HepG2 (cell line): Measurements from ENCODE around the gene C11orf91. TPM values are rescaled to one million over a fixed set of nuclear protein-coding genes. Genes with fewer than 3 reads are reported as not detected.
A peak's percentile ranks its signal among the peaks of the same experiment; 100 is the strongest.

ENCODE experiments used
- ATAC-seq: fragments of 200-7000 bp; cut with Tn5 transposase; 3 replicates; pipeline ENCODE4 v1.9.1; 2020; ENCODE audit warnings: mild to moderate bottlenecking, moderate library complexity
- BruUV-seq: library from RNA; stranded (reverse); fragments of 400-500 nt; replicated peaks from 2 replicates; lab custom pipeline; 2021; lab: Mats Ljungman, UMichigan
- CTCF ChIA-PET: fragments of 300-600 bp; formaldehyde crosslinking; extraction: SDS; loops from one replicate; lab custom pipeline; 2021; ENCODE audit warnings: low total read pairs, inconsistent platforms, low intra/inter-chr PET ratio; lab: Yijun Ruan, JAX
- POLR2A ChIA-PET: fragments of 350-600 bp; sonication (Branson Sonifier 250); formaldehyde crosslinking; loops from one replicate; lab custom pipeline; 2020; ENCODE audit warnings: antibody characterized with exemption, inconsistent platforms; lab: Yijun Ruan, JAX
- DNase-seq: peaks from one replicate; pipeline ENCODE4 v3.0.0-alpha.2; 2015; ENCODE audit warnings: low spot score
- FAIRE-seq: peaks from 3 replicates; lab custom pipeline; 2011; peaks lifted over from hg19 to GRCh38; lab: Jason Lieb, UNC
- H2AFZ ChIP-seq: one replicate; pipeline ENCODE4 v1.6.1; 2011; ENCODE audit warnings: low read length, inconsistent platforms
- H3K27ac ChIP-seq: fragments of 300-600 bp; 3 replicates; pipeline ENCODE4 v1.8.0; 2011; ENCODE audit warnings: mixed run types, mild to moderate bottlenecking, mixed read lengths, low read length, inconsistent platforms; ENCODE audit not compliant: insufficient read depth; ENCODE audit errors: extremely low read length
- H3K27me3 ChIP-seq, 2 experiments: fragments of 200-600 bp in 1 of 2; 2 replicates in 1 of 2; 3 replicates in 1 of 2; pipeline versions ENCODE4 v1.6.0 to v1.8.0; 2011; ENCODE audit warnings: low read length in 2 of 2, mild to moderate bottlenecking in 2 of 2, moderate library complexity in 2 of 2, inconsistent platforms in 1 of 2; ENCODE audit not compliant: insufficient read depth in 2 of 2, control insufficient read depth in 1 of 2
- H3K36me3 ChIP-seq, 2 experiments: fragments of 200-600 bp in 1 of 2; replicated peaks in 1 of 2; 2 replicates in 1 of 2; 3 replicates in 1 of 2; pipeline versions ENCODE4 v1.5.1 to v1.8.0; 2011; ENCODE audit warnings: low read length in 2 of 2, inconsistent platforms in 1 of 2; ENCODE audit not compliant: insufficient read depth in 2 of 2, control insufficient read depth in 1 of 2
- H3K4me1 ChIP-seq: 2 replicates; pipeline ENCODE4 v1.5.1; 2012; ENCODE audit warnings: low read length, inconsistent platforms; ENCODE audit not compliant: insufficient read depth
- H3K4me2 ChIP-seq: 2 replicates; pipeline ENCODE4 v1.6.0; 2011; ENCODE audit warnings: low read depth, low read length, inconsistent platforms
- H3K4me3 ChIP-seq, 3 experiments: fragments of 200-600 bp in 1 of 3; sonication (generic), shearing (Covaris generic) in 1 of 3; replicated peaks in 1 of 3; 2 replicates each; pipeline ENCODE4 v1.5.1; 2011 to 2016; ENCODE audit warnings: low read length in 3 of 3, inconsistent platforms in 2 of 3, low read depth in 2 of 3, mild to moderate bottlenecking in 2 of 3, control low read depth in 1 of 3, mixed read lengths in 1 of 3; ENCODE audit not compliant: insufficient read depth in 1 of 3
- H3K79me2 ChIP-seq: one replicate; pipeline ENCODE4 v1.6.1; 2011; ENCODE audit warnings: low read length, inconsistent platforms; ENCODE audit not compliant: insufficient read depth
- H3K9ac ChIP-seq: 2 replicates; pipeline ENCODE4 v1.6.0; 2011; ENCODE audit warnings: mild to moderate bottlenecking, low read depth, low read length, inconsistent platforms; ENCODE audit not compliant: insufficient read depth
- H3K9me3 ChIP-seq: 2 replicates; pipeline ENCODE4 v1.5.1; 2012; ENCODE audit warnings: mild to moderate bottlenecking, low read length
- H4K20me1 ChIP-seq: 2 replicates; pipeline ENCODE4 v1.6.0; 2011; ENCODE audit warnings: inconsistent platforms, mild to moderate bottlenecking, low read length, moderate library complexity; ENCODE audit not compliant: insufficient read depth
- CEBPB ChIP-seq: IDR thresholded peaks from 2 replicates; pipeline ENCODE4 v1.6.1; 2011; ENCODE audit warnings: low read depth, low read length, improper control_type of control experiment, borderline replicate concordance
- CEBPG ChIP-seq: IDR thresholded peaks from 2 replicates; pipeline ENCODE4 v1.6.1; 2016
- DMAP1 ChIP-seq: IDR thresholded peaks from 2 replicates; pipeline ENCODE4 v1.6.1; 2016
- NCOA2 ChIP-seq: sonication (generic); formaldehyde crosslinking; IDR thresholded peaks from 2 replicates; pipeline ENCODE4 v1.8.0; 2022; ENCODE audit warnings: inconsistent platforms
- ZNF782 ChIP-seq: sonication (generic); formaldehyde crosslinking; IDR thresholded peaks from 2 replicates; pipeline ENCODE4 v1.4.0; 2020; ENCODE audit warnings: missing genetic modification reagents, mild to moderate bottlenecking, borderline replicate concordance
- WGBS: methylation state at CpG from one replicate; pipeline ENCODE4 v1.1.6; 2017; ENCODE audit warnings: low lambda C conversion rate; 5-methylcytosine and 5-hydroxymethylcytosine counted together
- in situ Hi-C: cut with HindIII; loops from 2 replicates; pipeline ENCODE4 v1.10.0; 2017; ENCODE audit warnings: low pct_unique_long_range_greater_than_20kb; ENCODE audit not compliant: extremely low pct_ligation_motif_present
- intact Hi-C: fragments of 100-400 bp; cut with micrococcal nuclease; formaldehyde crosslinking; loops from one replicate; pipeline ENCODE4 v1.10.0; 2022; ENCODE audit not compliant: unreplicated experiment
- polyA plus RNA-seq, 8 experiments: library from polyadenylated mRNA; depleted of rRNA in 3 of 8; stranded (reverse) in 7 of 8; unstranded in 1 of 8; fragments of >200 nt; fragmentation: Illumina TruSeq in 4 of 8; extraction: Trizol in 4 of 8; gene quantifications; 2 replicates each; pipeline versions ENCODE4 v1.2.1 to v1.2.3, GENCODE V29; 2011 to 2016; ENCODE audit warnings: low read depth in 4 of 8, missing spikeins in 1 of 8, mixed read lengths in 1 of 8; ENCODE audit not compliant: insufficient read depth in 1 of 8
- total RNA-seq, 5 experiments: library from RNA; depleted of rRNA; stranded (reverse); fragments of >200 nt; fragmentation: Illumina TruSeq; extraction: Trizol; gene quantifications; 2 replicates each; pipeline ENCODE4 v1.2.3, GENCODE V29; 2016; ENCODE audit warnings: low read depth in 1 of 5
- TF ChIP-seq, protein P1 (sequence below): IDR thresholded peaks from 2 replicates; pipeline ENCODE4 v1.6.1; 2016; ENCODE audit warnings: missing compliant biosample characterization, missing genetic modification reagents, borderline replicate concordance
- TF ChIP-seq, protein P2 (sequence below): sonication (generic); formaldehyde crosslinking; IDR thresholded peaks from 2 replicates; pipeline ENCODE4 v1.5.1; 2020; ENCODE audit warnings: missing genetic modification reagents, mild to moderate bottlenecking, borderline replicate concordance
- TF ChIP-seq, protein P3 (sequence below): sonication (generic); formaldehyde crosslinking; IDR thresholded peaks from 2 replicates; pipeline ENCODE4 v1.4.0; 2020; ENCODE audit warnings: missing genetic modification reagents
- TF ChIP-seq, protein P4 (sequence below): sonication (generic); formaldehyde crosslinking; IDR thresholded peaks from 2 replicates; pipeline ENCODE4 v1.8.0; 2022; ENCODE audit warnings: mild to moderate bottlenecking, missing genetic modification reagents
- TF ChIP-seq, protein P5 (sequence below): sonication (generic); formaldehyde crosslinking; IDR thresholded peaks from 2 replicates; pipeline ENCODE4 v1.4.0; 2020; ENCODE audit warnings: missing genetic modification reagents

C11orf91 gene
- total and polyA plus RNA-seq, 2 of the 13 experiments (the other 11 are each of a cell fraction or from before 2014, with no cell fraction given), result 0.35 TPM; not detected in 1

DNA sequence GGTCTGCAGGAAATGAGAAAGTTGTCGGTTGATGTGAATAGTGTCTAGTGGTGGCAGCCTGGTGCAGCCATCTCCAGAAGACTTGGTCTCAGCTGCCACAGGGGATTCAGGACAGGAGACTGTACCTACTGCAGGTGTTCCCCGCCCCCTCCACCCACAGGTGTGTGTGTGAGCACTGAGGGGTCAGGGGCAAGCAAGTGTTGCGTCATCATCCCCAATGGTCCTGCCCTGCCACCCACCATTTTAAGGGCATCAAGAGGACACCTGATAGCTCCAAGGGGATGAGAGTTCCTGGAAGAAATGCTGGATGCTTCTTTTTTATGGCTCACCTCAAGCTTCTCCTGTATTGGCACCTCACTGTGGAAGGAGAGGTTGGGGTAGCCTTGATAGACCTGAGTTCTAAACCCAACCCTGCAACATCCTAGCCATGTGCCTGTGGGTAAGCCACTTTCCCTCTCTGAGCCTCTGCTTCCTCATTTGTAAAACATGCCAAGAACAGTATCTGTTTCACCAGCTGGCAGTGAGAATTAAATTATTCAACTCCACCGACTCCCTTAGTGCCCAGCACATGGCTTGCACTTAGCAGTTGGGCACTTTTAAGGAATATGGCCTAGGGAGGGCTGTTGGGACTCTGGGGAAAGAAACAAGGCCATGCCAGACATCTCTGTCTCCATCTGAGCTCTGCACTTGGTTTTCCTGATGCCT lies 6.1 kb downstream of the C11orf91 start:
- Histone ChIP-seq H3K4me1 (peaks cover 88% of the 10 kb centered on the region), H3K9me3 (no peaks in the 10 kb centered on the region), H4K20me1 (no peaks in the 10 kb centered on the region), H2AFZ (no peak overlapping the region), H3K4me3 (no peak overlapping the region), H3K27ac (peak overlapping the region; percentile 61), H3K36me3 (no peaks in the 10 kb centered on the region), H3K9ac (no peak overlapping the region), H3K79me2 (no peaks in the 10 kb centered on the region), H3K27me3 (no peaks in the 10 kb centered on the region), H3K4me2 (no peak overlapping the region)
- ChIA-PET CTCF (no interaction called here), POLR2A (interaction anchor here (1.0 kb wide), 2 partner anchors 21 to 42 kb away, joined by 3 read pairs; partner anchors contain the start of gene CD59)
- TF ChIP-seq, protein P1, sequence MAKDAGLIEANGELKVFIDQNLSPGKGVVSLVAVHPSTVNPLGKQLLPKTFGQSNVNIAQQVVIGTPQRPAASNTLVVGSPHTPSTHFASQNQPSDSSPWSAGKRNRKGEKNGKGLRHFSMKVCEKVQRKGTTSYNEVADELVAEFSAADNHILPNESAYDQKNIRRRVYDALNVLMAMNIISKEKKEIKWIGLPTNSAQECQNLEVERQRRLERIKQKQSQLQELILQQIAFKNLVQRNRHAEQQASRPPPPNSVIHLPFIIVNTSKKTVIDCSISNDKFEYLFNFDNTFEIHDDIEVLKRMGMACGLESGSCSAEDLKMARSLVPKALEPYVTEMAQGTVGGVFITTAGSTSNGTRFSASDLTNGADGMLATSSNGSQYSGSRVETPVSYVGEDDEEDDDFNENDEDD, result no peak
- TF ChIP-seq, protein P2, sequence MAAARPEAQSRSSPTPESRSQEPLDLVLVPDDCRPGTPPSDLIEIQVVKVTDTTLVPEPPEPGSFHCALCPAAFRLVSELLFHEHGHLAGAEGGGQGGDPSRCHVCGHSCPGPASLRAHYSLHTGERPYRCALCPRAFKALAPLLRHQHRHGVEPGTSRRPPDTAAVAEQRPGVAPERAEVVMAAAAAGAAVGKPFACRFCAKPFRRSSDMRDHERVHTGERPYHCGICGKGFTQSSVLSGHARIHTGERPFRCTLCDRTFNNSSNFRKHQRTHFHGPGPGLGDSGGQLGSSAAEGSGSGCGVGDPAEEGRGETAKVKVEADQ, result 0 out of 2 replicates have a peak, but pooled peaks have one; percentile 52
- TF ChIP-seq CEBPG (0 out of 2 replicates have a peak, but pooled peaks have one; percentile 25), ZNF782 (CRISPR knock-in tag) (no peak), DMAP1 (CRISPR knock-in tag) (0 out of 2 replicates have a peak, but pooled peaks have one; percentile 16), NCOA2 (CRISPR knock-in tag) (no peak), CEBPB (peak; percentile 82)
- TF ChIP-seq, protein P3, sequence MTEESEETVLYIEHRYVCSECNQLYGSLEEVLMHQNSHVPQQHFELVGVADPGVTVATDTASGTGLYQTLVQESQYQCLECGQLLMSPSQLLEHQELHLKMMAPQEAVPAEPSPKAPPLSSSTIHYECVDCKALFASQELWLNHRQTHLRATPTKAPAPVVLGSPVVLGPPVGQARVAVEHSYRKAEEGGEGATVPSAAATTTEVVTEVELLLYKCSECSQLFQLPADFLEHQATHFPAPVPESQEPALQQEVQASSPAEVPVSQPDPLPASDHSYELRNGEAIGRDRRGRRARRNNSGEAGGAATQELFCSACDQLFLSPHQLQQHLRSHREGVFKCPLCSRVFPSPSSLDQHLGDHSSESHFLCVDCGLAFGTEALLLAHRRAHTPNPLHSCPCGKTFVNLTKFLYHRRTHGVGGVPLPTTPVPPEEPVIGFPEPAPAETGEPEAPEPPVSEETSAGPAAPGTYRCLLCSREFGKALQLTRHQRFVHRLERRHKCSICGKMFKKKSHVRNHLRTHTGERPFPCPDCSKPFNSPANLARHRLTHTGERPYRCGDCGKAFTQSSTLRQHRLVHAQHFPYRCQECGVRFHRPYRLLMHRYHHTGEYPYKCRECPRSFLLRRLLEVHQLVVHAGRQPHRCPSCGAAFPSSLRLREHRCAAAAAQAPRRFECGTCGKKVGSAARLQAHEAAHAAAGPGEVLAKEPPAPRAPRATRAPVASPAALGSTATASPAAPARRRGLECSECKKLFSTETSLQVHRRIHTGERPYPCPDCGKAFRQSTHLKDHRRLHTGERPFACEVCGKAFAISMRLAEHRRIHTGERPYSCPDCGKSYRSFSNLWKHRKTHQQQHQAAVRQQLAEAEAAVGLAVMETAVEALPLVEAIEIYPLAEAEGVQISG (CRISPR knock-in tag), result 0 out of 2 replicates have a peak, but pooled peaks have one; percentile 20
- TF ChIP-seq, protein P4, sequence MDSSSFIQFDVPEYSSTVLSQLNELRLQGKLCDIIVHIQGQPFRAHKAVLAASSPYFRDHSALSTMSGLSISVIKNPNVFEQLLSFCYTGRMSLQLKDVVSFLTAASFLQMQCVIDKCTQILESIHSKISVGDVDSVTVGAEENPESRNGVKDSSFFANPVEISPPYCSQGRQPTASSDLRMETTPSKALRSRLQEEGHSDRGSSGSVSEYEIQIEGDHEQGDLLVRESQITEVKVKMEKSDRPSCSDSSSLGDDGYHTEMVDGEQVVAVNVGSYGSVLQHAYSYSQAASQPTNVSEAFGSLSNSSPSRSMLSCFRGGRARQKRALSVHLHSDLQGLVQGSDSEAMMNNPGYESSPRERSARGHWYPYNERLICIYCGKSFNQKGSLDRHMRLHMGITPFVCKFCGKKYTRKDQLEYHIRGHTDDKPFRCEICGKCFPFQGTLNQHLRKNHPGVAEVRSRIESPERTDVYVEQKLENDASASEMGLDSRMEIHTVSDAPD (CRISPR knock-in tag), result no peak
- TF ChIP-seq, protein P5, sequence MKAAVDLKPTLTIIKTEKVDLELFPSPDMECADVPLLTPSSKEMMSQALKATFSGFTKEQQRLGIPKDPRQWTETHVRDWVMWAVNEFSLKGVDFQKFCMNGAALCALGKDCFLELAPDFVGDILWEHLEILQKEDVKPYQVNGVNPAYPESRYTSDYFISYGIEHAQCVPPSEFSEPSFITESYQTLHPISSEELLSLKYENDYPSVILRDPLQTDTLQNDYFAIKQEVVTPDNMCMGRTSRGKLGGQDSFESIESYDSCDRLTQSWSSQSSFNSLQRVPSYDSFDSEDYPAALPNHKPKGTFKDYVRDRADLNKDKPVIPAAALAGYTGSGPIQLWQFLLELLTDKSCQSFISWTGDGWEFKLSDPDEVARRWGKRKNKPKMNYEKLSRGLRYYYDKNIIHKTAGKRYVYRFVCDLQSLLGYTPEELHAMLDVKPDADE (CRISPR knock-in tag), result no peak
- BruUV-seq, result no TSS peak
- intact Hi-C loops (loop anchor here (10.0 kb wide), 1 partner anchor 430 kb away; no protein-coding TSS in a partner anchor), in situ Hi-C loops (no loop called here)
- DNase-seq (no peak), ATAC-seq (no peak), FAIRE-seq (no peak)
- 97% methylated on average over 4 of the region's 4 CpGs for WGBS
